Tibial nerve (tissue), 4 donors: ENCODE data around the gene TDRD9. TPM values are rescaled to one million over a fixed set of nuclear protein-coding genes. Genes with fewer than 3 reads are reported as not detected.

Source experiments
- DNase-seq, 2 donors: peaks; one replicate each; pipeline ENCODE4 v3.0.0-alpha.2; 2019; ENCODE audit warnings: low spot score in 2 of 2
- H3K27ac ChIP-seq, 4 donors: fragments of 200-600 bp; sonication (generic) in 3 of 4; one replicate each; pipeline ENCODE4 v1.5.1; 2017 to 2019; ENCODE audit warnings: mild to moderate bottlenecking in 1 of 4
- H3K27me3 ChIP-seq, 2 donors: fragments of 200-600 bp; sonication (generic) in 1 of 2; one replicate each; pipeline versions ENCODE4 v1.5.1 to v1.6.0; 2017 to 2019
- H3K36me3 ChIP-seq, 3 donors: fragments of 200-600 bp; sonication (generic); one replicate each; pipeline ENCODE4 v1.5.1; 2018 to 2019
- H3K4me1 ChIP-seq, 4 donors: fragments of 200-600 bp; sonication (generic) in 3 of 4; one replicate each; pipeline ENCODE4 v1.5.1; 2017 to 2019
- H3K4me3 ChIP-seq, 4 donors: fragments of 200-600 bp; sonication (generic) in 3 of 4; one replicate each; pipeline ENCODE4 v1.5.1; 2017 to 2019; ENCODE audit warnings: mild to moderate bottlenecking in 1 of 4, moderate library complexity in 1 of 4
- H3K9me3 ChIP-seq, 4 donors: fragments of 200-600 bp; sonication (generic) in 3 of 4; one replicate each; pipeline ENCODE4 v1.5.1; 2017 to 2019
- CTCF ChIP-seq, 5 experiments: fragments of 200-600 bp in 3 of 5; fragments of 450-650 bp in 2 of 5; sonication (generic) in 3 of 5; IDR thresholded peaks; one replicate each; pipeline ENCODE4 v1.5.1; 2016 to 2019; ENCODE audit warnings: antibody characterized with exemption in 5 of 5, mild to moderate bottlenecking in 3 of 5, moderate library complexity in 2 of 5
- EP300 ChIP-seq, 2 donors: sonication (generic); formaldehyde crosslinking; IDR thresholded peaks; one replicate each; pipeline ENCODE4 v1.6.1; 2017; ENCODE audit warnings: antibody characterized with exemption in 2 of 2, mild to moderate bottlenecking in 1 of 2
- POLR2A ChIP-seq, 2 donors: fragments of 450-650 bp; IDR thresholded peaks; one replicate each; pipeline ENCODE4 v1.6.1; 2017; ENCODE audit warnings: antibody characterized with exemption in 2 of 2, mild to moderate bottlenecking in 2 of 2, moderate library complexity in 2 of 2
- WGBS, 2 donors: methylation state at CpG; one replicate each; pipeline ENCODE4 v1.1.5; 2018; 5-methylcytosine and 5-hydroxymethylcytosine counted together
- total RNA-seq, 4 donors: library from RNA; depleted of rRNA; stranded (reverse); fragments of >200 nt; gene quantifications; one replicate each; pipeline ENCODE4 v1.1.0, GENCODE V29; 2016

Gene TDRD9
- total RNA-seq, 4 donors from 2014 or later: under 0.01 to 1.9 (median 1.4) TPM

DNA sequence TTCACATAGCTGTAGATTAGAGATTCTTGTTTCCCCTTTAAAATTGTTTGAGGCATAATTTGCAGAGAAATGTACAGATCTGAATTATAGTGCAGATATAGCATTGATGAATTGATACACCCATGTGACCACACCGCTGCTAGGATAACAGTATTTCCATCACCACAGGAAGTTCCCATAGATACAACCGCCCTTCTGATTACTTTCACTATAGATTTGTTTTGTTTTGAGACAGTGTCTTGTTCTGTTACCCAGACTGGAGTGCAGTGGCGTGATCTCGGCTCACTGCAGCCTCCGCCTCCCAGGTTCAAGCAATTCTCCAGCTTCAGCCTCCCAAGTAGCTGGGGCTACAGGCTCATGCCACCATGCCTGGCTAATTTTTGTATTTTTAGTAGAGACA is 148.5 kb downstream of the TDRD9 start:
- no peak for TF ChIP-seq EP300 (IDR thresholded peaks at IDR 0.05)
- no peak for TF ChIP-seq POLR2A (IDR thresholded peaks at IDR 0.05)
- no peak for TF ChIP-seq CTCF (IDR thresholded peaks at IDR 0.05)
- H3K27me3 ChIP-seq: peaks cover 0 to 3% of the 10 kb centered on the region in 2 donors
- no peaks in the 10 kb centered on the region for H3K36me3 ChIP-seq
- WGBS, 2 donors: 59 to 65% methylated on average over 5 of the region's 5 CpGs
- H3K27ac ChIP-seq: no peak overlapping the region
- no peak overlapping the region for H3K4me3 ChIP-seq
- DNase-seq: no peak
- H3K4me1 ChIP-seq: peaks cover 0 to 6% (median 0%) of the 10 kb centered on the region in 4 donors
- peaks cover 0 to 17% (median 0%) of the 10 kb centered on the region in 4 donors for H3K9me3 ChIP-seq

DNA sequence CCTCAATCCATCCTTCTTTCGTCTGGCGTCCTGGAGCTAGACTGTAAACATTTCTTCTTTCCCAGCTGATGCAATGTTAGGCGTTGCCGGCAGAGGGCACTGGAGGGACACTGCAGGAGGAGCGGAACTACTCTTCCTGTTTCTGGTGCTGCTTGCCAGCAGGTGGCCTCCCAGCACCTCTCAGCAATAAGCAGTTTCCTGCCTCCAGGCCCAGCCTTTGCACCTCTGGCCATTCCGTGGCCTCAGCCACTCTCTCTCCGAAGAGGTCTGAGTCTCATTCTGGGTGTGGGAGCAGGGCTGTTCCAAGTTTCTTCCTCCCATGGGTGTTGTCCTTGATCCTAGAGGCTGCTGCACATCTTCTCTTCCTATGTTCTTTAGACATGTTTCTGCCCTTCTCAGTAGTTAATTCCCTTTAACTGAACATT is 149.8 kb downstream of the TDRD9 start:
- 2% methylated on average over 7 of the region's 7 CpGs for WGBS, 2 donors
- peak; percentile 70 to 82 for DNase-seq

GRCh38 chr14:104080376-104081260 is 152.4 kb downstream of the TDRD9 start:
- no peaks in the 10 kb centered on the region for H3K36me3 ChIP-seq
- TF ChIP-seq EP300 (IDR thresholded peaks at IDR 0.05) (no peak), POLR2A (IDR thresholded peaks at IDR 0.05) (no peak), CTCF (IDR thresholded peaks at IDR 0.05) (no peak)
- H3K9me3 ChIP-seq: no peaks in the 10 kb centered on the region
- 85 to 91% methylated on average over 22 to 23 of the region's 23 CpGs for WGBS, 2 donors
- H3K4me1 ChIP-seq: peaks cover 0 to 15% (median 0%) of the 10 kb centered on the region in 4 donors
- DNase-seq: no peak
- no peak overlapping the region for H3K4me3 ChIP-seq
- peaks cover 0 to 21% of the 10 kb centered on the region in 2 donors for H3K27me3 ChIP-seq
- H3K27ac ChIP-seq: no peak overlapping the region

More for the DNA sequence above, 149.8 kb downstream of the TDRD9 start:
- peaks cover 0 to 12% (median 0%) of the 10 kb centered on the region in 4 donors for H3K9me3 ChIP-seq
- H3K4me3 ChIP-seq: no peak overlapping the region
- no peaks in the 10 kb centered on the region for H3K36me3 ChIP-seq
- TF ChIP-seq CTCF (IDR thresholded peaks at IDR 0.05): peak; percentile 94 to 100 (median 99)
- TF ChIP-seq POLR2A (IDR thresholded peaks at IDR 0.05): no peak
- no peak overlapping the region for H3K27ac ChIP-seq
- peaks cover 0 to 6% (median 0%) of the 10 kb centered on the region in 4 donors for H3K4me1 ChIP-seq
- H3K27me3 ChIP-seq: peaks cover 0 to 6% of the 10 kb centered on the region in 2 donors

DNA sequence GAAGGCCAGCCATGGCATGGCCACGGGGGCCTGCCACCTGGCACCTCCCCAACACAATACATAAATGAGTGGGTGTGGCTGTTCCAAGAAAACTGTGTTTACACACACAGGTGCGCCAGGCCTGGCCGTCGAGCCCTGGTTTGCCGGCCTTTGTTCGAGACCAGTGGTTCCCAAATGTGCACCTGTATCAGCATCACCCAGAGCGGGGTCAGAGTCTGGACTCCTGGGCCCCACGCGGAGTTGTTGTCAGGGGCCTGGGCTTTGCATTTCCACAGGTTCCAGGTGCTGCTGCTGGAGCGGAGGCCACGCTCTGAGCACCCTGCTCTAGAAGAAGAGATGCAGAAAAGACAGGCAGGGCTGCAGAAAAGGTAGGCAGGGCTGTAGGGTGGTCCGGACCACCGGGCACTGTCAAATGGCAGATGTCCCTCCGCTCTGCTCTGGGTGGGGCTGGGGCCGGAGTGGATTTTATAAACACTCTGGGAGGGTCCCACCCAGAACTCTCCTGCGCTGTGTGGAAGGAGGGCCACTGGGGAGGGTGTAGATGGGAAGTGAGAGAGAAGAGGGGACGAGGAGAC is 153.1 kb downstream of the TDRD9 start:
- Histone ChIP-seq H3K4me3 (no peak overlapping the region), H3K27ac (no peak overlapping the region), H3K4me1 (peaks cover 0 to 19% (median 0%) of the 10 kb centered on the region in 4 donors), H3K36me3 (no peaks in the 10 kb centered on the region), H3K27me3 (peaks cover 0 to 28% of the 10 kb centered on the region in 2 donors), H3K9me3 (no peaks in the 10 kb centered on the region)
- TF ChIP-seq POLR2A (IDR thresholded peaks at IDR 0.05) (no peak), CTCF (IDR thresholded peaks at IDR 0.05) (no peak), EP300 (IDR thresholded peaks at IDR 0.05) (no peak)
- DNase-seq: no peak
- WGBS, 2 donors: 82 to 84% methylated on average over 8 to 16 of the region's 17 CpGs
